HepG2 (cell line): ENCODE data around the gene BSN.

Experiments used
- CTCF ChIP-seq: sonication (generic); formaldehyde crosslinking; IDR thresholded peaks from 2 replicates; pipeline ENCODE4 v1.5.0; 2020; ENCODE audit warnings: mild to moderate bottlenecking, missing genetic modification reagents, moderate library complexity
- HDAC1 ChIP-seq: sonication (generic); formaldehyde crosslinking; IDR thresholded peaks from 2 replicates; pipeline ENCODE4 v1.5.1; 2020; ENCODE audit warnings: mild to moderate bottlenecking, missing genetic modification reagents
- HIVEP1 ChIP-seq: sonication (generic); formaldehyde crosslinking; IDR thresholded peaks from 2 replicates; pipeline ENCODE4 v1.4.0; 2020; ENCODE audit warnings: mild to moderate bottlenecking, missing genetic modification reagents
- NBN ChIP-seq: fragments of 450-650 bp; conservative IDR thresholded peaks from 2 replicates; pipeline ENCODE4 v1.6.1; 2017
- STAT6 ChIP-seq: sonication (generic); formaldehyde crosslinking; IDR thresholded peaks from 2 replicates; pipeline ENCODE4 v1.4.0; 2020; ENCODE audit warnings: missing genetic modification reagents, mild to moderate bottlenecking, borderline replicate concordance
- TCF7L2 ChIP-seq: IDR thresholded peaks from 2 replicates; pipeline ENCODE4 v1.6.1; 2011; ENCODE audit warnings: mild to moderate bottlenecking, low read depth, low read length, moderate library complexity
- TFDP1 ChIP-seq: IDR thresholded peaks from 2 replicates; pipeline ENCODE4 v1.6.1; 2016; ENCODE audit warnings: missing compliant biosample characterization, missing genetic modification reagents, borderline replicate concordance
- TFDP2 ChIP-seq: sonication (generic); formaldehyde crosslinking; IDR thresholded peaks from 2 replicates; pipeline ENCODE4 v1.4.0; 2020; ENCODE audit warnings: missing genetic modification reagents
- ZC3H4 ChIP-seq: sonication (generic); formaldehyde crosslinking; IDR thresholded peaks from 2 replicates; pipeline ENCODE4 v1.4.0; 2020; ENCODE audit warnings: missing genetic modification reagents, borderline replicate concordance

- TF ChIP-seq NBN: no peak
- no peak for TF ChIP-seq HIVEP1 (CRISPR knock-in tag)
- no peak for TF ChIP-seq CTCF (CRISPR knock-in tag)
- no peak for TF ChIP-seq ZC3H4 (CRISPR knock-in tag)
- TF ChIP-seq TCF7L2: no peak
- no peak for TF ChIP-seq TFDP2 (CRISPR knock-in tag)
- no peak for TF ChIP-seq TFDP1
- no peak for TF ChIP-seq HDAC1
- no peak for TF ChIP-seq STAT6 (CRISPR knock-in tag)
Observed at GRCh38 chr3:49531715-49532114, 22.6 kb upstream of the BSN start.
